ENCODE data around the gene CDC37L1. TPM values are rescaled to one million over a fixed set of nuclear protein-coding genes. Genes with fewer than 3 reads are reported as not detected.

CDC37L1 gene
- total RNA-seq, 2 donors from 2014 or later: 29.2 to 37.7 TPM

- 2% methylated on average over 54 of the region's 54 CpGs for WGBS
- peak; percentile 38 for DNase-seq (ENCODE audit: low spot score)
- intact Hi-C loops (cut with DNase I): loop anchor here (5.0 kb wide), 1 partner anchor 359 kb away; no protein-coding TSS in a partner anchor
Measured at GRCh38 chr9:4741365-4742089, 62.2 kb downstream of the CDC37L1 start.

DNA sequence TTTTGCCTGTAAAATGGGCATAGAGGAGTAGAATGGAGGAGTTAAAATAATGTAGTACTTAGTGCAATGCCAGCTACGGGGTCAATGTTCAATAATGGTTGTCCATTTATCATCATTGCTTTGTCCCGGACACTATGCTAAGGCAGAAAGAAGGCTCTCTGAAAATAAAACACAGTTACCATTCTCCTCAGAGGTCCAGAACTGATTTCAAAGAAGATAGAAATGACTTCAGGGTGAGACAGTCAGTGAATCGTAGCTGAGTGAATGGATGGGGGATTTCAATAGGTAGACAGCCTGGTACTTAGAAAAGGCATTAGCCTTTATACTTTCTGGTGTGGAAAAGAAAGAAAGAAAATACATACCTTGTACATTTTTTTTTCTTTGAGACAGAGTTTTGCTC is 62.9 kb downstream of the CDC37L1 start:
- no peak overlapping the region for H3K4me3 ChIP-seq
- WGBS: 36% methylated on average over 3 of the region's 3 CpGs

More at GRCh38 chr9:4741365-4742089, 62.2 kb downstream of the CDC37L1 start:
- peak overlapping the region; percentile 75 to 82 for H3K4me3 ChIP-seq
- H3K27me3 ChIP-seq (replicated peaks; ENCODE audit: insufficient read depth): no peaks in the 10 kb centered on the region
- H3K9me3 ChIP-seq: no peaks in the 10 kb centered on the region
- no peaks in the 10 kb centered on the region for H3K36me3 ChIP-seq
- peak overlapping the region; percentile 93 to 97 for H3K27ac ChIP-seq
- TF ChIP-seq POLR2AphosphoS5 (IDR thresholded peaks at IDR 0.05) (no peak), POLR2A (IDR thresholded peaks at IDR 0.05) (no peak), CTCF (IDR thresholded peaks at IDR 0.05) (no peak)
- H3K4me1 ChIP-seq (replicated peaks): peaks cover 5% of the 10 kb centered on the region

DNA sequence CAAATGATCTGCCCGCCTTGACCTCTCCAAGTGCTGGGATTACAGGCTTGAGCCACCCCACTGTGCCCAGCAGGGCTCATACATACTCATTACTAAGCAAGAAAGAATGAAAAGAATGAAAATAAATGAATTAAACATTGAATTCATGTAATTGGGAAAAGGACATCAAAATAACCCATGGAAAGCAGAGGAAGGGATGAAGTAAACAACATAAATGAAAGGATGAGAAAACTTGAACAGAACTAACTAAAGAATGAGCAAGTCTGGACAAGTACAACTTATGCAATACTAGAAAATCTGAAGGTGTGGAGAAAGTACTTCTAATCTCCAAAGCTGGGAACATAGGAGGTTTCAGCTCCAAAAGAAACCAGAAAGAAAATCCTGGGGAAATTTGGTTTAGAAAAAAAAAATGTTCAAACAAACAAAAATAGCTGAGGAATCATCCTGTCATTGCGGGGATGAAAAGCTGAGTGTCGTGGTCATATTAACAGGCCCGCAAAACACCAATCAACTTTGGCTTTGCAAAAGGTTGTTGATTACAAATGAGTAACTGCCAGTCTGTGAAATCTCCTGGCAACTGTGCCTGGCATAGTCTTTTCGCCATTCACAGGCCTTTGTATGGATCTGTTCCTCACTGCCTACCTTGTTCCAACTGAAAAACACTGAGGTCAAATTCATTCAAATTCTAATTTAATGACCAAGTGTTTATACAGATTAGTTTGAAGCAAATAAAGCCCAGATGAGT is 63.9 kb downstream of the CDC37L1 start:
- intact Hi-C loops (cut with DNase I): loop anchor here (5.0 kb wide), 1 partner anchor 361 kb away; no protein-coding TSS in a partner anchor
- 68% methylated on average over 5 of the region's 5 CpGs for WGBS
- peak overlapping the region in 1 of 2 donors; percentile 4 for H3K27ac ChIP-seq

More for the DNA sequence above, 62.9 kb downstream of the CDC37L1 start:
- TF ChIP-seq POLR2AphosphoS5 (IDR thresholded peaks at IDR 0.05) (no peak), POLR2A (IDR thresholded peaks at IDR 0.05) (no peak), CTCF (IDR thresholded peaks at IDR 0.05) (no peak)
- intact Hi-C loops (cut with DNase I): loop anchor here (5.0 kb wide), 1 partner anchor 360 kb away; no protein-coding TSS in a partner anchor
- H3K9me3 ChIP-seq: no peaks in the 10 kb centered on the region
- H3K27me3 ChIP-seq (replicated peaks; ENCODE audit: insufficient read depth): no peaks in the 10 kb centered on the region
- peak overlapping the region; percentile 93 to 97 for H3K27ac ChIP-seq
- H3K36me3 ChIP-seq: no peaks in the 10 kb centered on the region
- H3K4me1 ChIP-seq (replicated peaks): peaks cover 5% of the 10 kb centered on the region
- DNase-seq (ENCODE audit: low spot score): no peak

GRCh38 chr9:4746278-4747030 is 67.1 kb downstream of the CDC37L1 start:
- WGBS: 92% methylated on average over 2 of the region's 2 CpGs
- intact Hi-C loops (cut with DNase I): no loop called here

More for the DNA sequence above, 63.9 kb downstream of the CDC37L1 start:
- Histone ChIP-seq H3K4me3 (no peak overlapping the region), H3K27me3 (replicated peaks; ENCODE audit: insufficient read depth) (no peaks in the 10 kb centered on the region), H3K36me3 (no peaks in the 10 kb centered on the region), H3K9me3 (no peaks in the 10 kb centered on the region), H3K4me1 (replicated peaks) (peaks cover 5% of the 10 kb centered on the region)
- no peak for DNase-seq (ENCODE audit: low spot score)
- TF ChIP-seq CTCF (IDR thresholded peaks at IDR 0.05) (no peak), POLR2AphosphoS5 (IDR thresholded peaks at IDR 0.05) (peak; percentile 17), POLR2A (IDR thresholded peaks at IDR 0.05) (no peak)

More at GRCh38 chr9:4746278-4747030, 67.1 kb downstream of the CDC37L1 start:
- Histone ChIP-seq H3K36me3 (no peaks in the 10 kb centered on the region), H3K27ac (no peak overlapping the region), H3K4me1 (replicated peaks) (no peaks in the 10 kb centered on the region), H3K4me3 (no peak overlapping the region), H3K27me3 (replicated peaks; ENCODE audit: insufficient read depth) (no peaks in the 10 kb centered on the region), H3K9me3 (no peaks in the 10 kb centered on the region)
- TF ChIP-seq CTCF (IDR thresholded peaks at IDR 0.05): no peak
- no peak for TF ChIP-seq POLR2A (IDR thresholded peaks at IDR 0.05)
- no peak for TF ChIP-seq POLR2AphosphoS5 (IDR thresholded peaks at IDR 0.05)
- DNase-seq (ENCODE audit: low spot score): no peak
